GM12878 (cell line): Measurements from ENCODE around the gene SMG9. TPM values are rescaled to one million over a fixed set of nuclear protein-coding genes. Genes with fewer than 3 reads are reported as not detected.

Experiments
- ATAC-seq: fragments of 200-7000 bp; cut with Tn5 transposase; 3 replicates; pipeline ENCODE4 v1.9.1; 2020; ENCODE audit warnings: mild to moderate bottlenecking, moderate library complexity
- BruUV-seq: library from RNA; stranded (reverse); fragments of 400-500 nt; replicated peaks from 2 replicates; lab custom pipeline; 2021; lab: Mats Ljungman, UMichigan
- CTCF ChIA-PET: fragments of 300-600 bp; sonication (Branson Sonifier 250); formaldehyde crosslinking; extraction: SDS; loops from one replicate; lab custom pipeline; 2021; ENCODE audit warnings: inconsistent platforms; lab: Yijun Ruan, JAX
- POLR2A ChIA-PET: fragments of 350-600 bp; formaldehyde crosslinking; extraction: SDS; loops from one replicate; lab custom pipeline; 2021; ENCODE audit warnings: inconsistent platforms; lab: Charles Lee
- RAD21 ChIA-PET: fragments of 300-600 bp; sonication (Branson Sonifier 250); formaldehyde crosslinking; loops from one replicate; lab custom pipeline; 2023; ENCODE audit warnings: antibody characterized with exemption; ENCODE audit not compliant: unreplicated experiment; lab: Charles Lee
- SMC1A ChIA-PET: fragments of 300-600 bp; sonication (Branson Sonifier 250); formaldehyde crosslinking; loops from one replicate; lab custom pipeline; 2023; ENCODE audit not compliant: unreplicated experiment, uncharacterized antibody; lab: Charles Lee
- DNase-seq: peaks from one replicate; pipeline ENCODE4 v3.0.0-alpha.2; 2011; ENCODE audit warnings: low read depth, low spot score
- FAIRE-seq: peaks from 3 replicates; lab custom pipeline; 2011; peaks lifted over from hg19 to GRCh38; lab: Jason Lieb, UNC
- H2AFZ ChIP-seq: 2 replicates; pipeline ENCODE4 v1.6.0; 2011; ENCODE audit warnings: low read depth, low read length, control low read depth; ENCODE audit not compliant: control insufficient read depth
- H3K27ac ChIP-seq: 2 replicates; pipeline ENCODE4 v1.5.1; 2011; ENCODE audit warnings: control low read depth; ENCODE audit not compliant: control insufficient read depth, insufficient read depth
- H3K27me3 ChIP-seq, 2 experiments: replicated peaks in 1 of 2; 2 replicates each; pipeline versions ENCODE4 v1.6.0 to v1.6.1; 2011; ENCODE audit warnings: low read length in 1 of 2; ENCODE audit not compliant: control insufficient read depth in 2 of 2, insufficient read depth in 2 of 2
- H3K36me3 ChIP-seq, 2 experiments: 2 replicates each; pipeline ENCODE4 v1.5.1; 2011; ENCODE audit warnings: low read length in 1 of 2; ENCODE audit not compliant: control insufficient read depth in 2 of 2, insufficient read depth in 2 of 2
- H3K4me1 ChIP-seq: 2 replicates; pipeline ENCODE4 v1.6.1; 2011; ENCODE audit warnings: mild to moderate bottlenecking, low read length, moderate library complexity, mixed read lengths; ENCODE audit not compliant: control insufficient read depth, insufficient read depth
- H3K4me2 ChIP-seq: 2 replicates; pipeline ENCODE4 v1.6.0; 2011; ENCODE audit warnings: control low read depth; ENCODE audit not compliant: control insufficient read depth, insufficient read depth
- H3K4me3 ChIP-seq: fragments of 200-600 bp; sonication (generic); 2 replicates; pipeline ENCODE4 v1.5.1; 2016
- H3K79me2 ChIP-seq: 2 replicates; pipeline ENCODE4 v1.6.0; 2011; ENCODE audit warnings: low read length; ENCODE audit not compliant: control insufficient read depth, insufficient read depth
- H3K9ac ChIP-seq: 2 replicates; pipeline ENCODE4 v1.8.0; 2011; ENCODE audit warnings: low read length, control low read depth, mixed read lengths; ENCODE audit not compliant: control insufficient read depth, insufficient read depth
- H3K9me3 ChIP-seq: replicated peaks from 3 replicates; pipeline ENCODE4 v1.5.1; 2011; ENCODE audit warnings: mild to moderate bottlenecking, low read length; ENCODE audit not compliant: control insufficient read depth, insufficient read depth
- H4K20me1 ChIP-seq: 2 replicates; pipeline ENCODE4 v1.6.0; 2011; ENCODE audit not compliant: control insufficient read depth, insufficient read depth
- BCL3 ChIP-seq: IDR thresholded peaks from 2 replicates; pipeline ENCODE4 v1.6.1; 2011; ENCODE audit warnings: borderline replicate concordance, low read depth, mild to moderate bottlenecking, moderate library complexity, low read length; ENCODE audit not compliant: insufficient read depth, poor library complexity, severe bottlenecking
- CEBPZ ChIP-seq: fragments of 150-350 bp; IDR thresholded peaks from 2 replicates; pipeline ENCODE4 v1.6.1; 2016; ENCODE audit warnings: low read depth, low read length
- DPF2 ChIP-seq: fragments of 450-650 bp; IDR thresholded peaks from 2 replicates; pipeline ENCODE4 v1.6.1; 2017; ENCODE audit warnings: mild to moderate bottlenecking
- LARP7 ChIP-seq: fragments of 450-650 bp; IDR thresholded peaks from 2 replicates; pipeline ENCODE4 v1.6.1; 2017; ENCODE audit warnings: mild to moderate bottlenecking
- MEF2B ChIP-seq: fragments of 450-650 bp; IDR thresholded peaks from 2 replicates; pipeline ENCODE4 v1.6.1; 2018; ENCODE audit warnings: mild to moderate bottlenecking, moderate library complexity; ENCODE audit not compliant: partially characterized antibody, poor library complexity, severe bottlenecking
- MYC ChIP-seq: IDR thresholded peaks from 2 replicates; pipeline ENCODE4 v1.6.1; 2011; ENCODE audit warnings: mild to moderate bottlenecking, low read length, moderate library complexity, inconsistent platforms; ENCODE audit not compliant: insufficient read depth, insufficient replicate concordance, insufficient read length, severe bottlenecking
- PAX5 ChIP-seq: IDR thresholded peaks from 2 replicates; pipeline ENCODE4 v1.6.1; 2011; ENCODE audit warnings: low read depth, low read length, borderline replicate concordance
- PAX8 ChIP-seq: fragments of 450-650 bp; IDR thresholded peaks from 2 replicates; pipeline ENCODE4 v1.6.1; 2017; ENCODE audit warnings: mild to moderate bottlenecking, moderate library complexity
- PBX3 ChIP-seq: IDR thresholded peaks from 2 replicates; pipeline ENCODE4 v1.6.1; 2011; ENCODE audit warnings: mild to moderate bottlenecking, low read depth, low read length, moderate library complexity; ENCODE audit not compliant: insufficient replicate concordance
- REST ChIP-seq: IDR thresholded peaks from 2 replicates; pipeline ENCODE4 v1.6.1; 2012; ENCODE audit warnings: mild to moderate bottlenecking, low read depth, low read length
- RUNX3 ChIP-seq: IDR thresholded peaks from 2 replicates; pipeline ENCODE4 v1.6.1; 2012; ENCODE audit warnings: low read length, inconsistent platforms
- SIN3A ChIP-seq: IDR thresholded peaks from 2 replicates; pipeline ENCODE4 v1.6.1; 2012; ENCODE audit warnings: low read depth, low read length, improper control_type of control experiment
- TCF3 ChIP-seq: IDR thresholded peaks from 2 replicates; pipeline ENCODE4 v1.6.1; 2012; ENCODE audit warnings: low read depth, mild to moderate bottlenecking, low read length, borderline replicate concordance; ENCODE audit not compliant: insufficient read depth
- WGBS: methylation state at CpG from one replicate; pipeline ENCODE4 v1.1.6; 2016; ENCODE audit warnings: low lambda C conversion rate; ENCODE audit not compliant: insufficient replicate concordance, insufficient coverage; ENCODE audit errors: missing lambda C conversion rate; 5-methylcytosine and 5-hydroxymethylcytosine counted together
- in situ Hi-C: fragments of 300-500 bp; cut with MboI; formaldehyde crosslinking; loops from 9 replicates; pipeline ENCODE4 v1.14.3; 2018; ENCODE audit warnings: mixed read lengths
- intact Hi-C: fragments of 100-400 bp; cut with micrococcal nuclease; formaldehyde crosslinking; loops from one replicate; pipeline ENCODE4 v1.14.2; 2022; ENCODE audit not compliant: unreplicated experiment
- polyA plus RNA-seq, 11 experiments: library from polyadenylated mRNA; depleted of rRNA in 4 of 11; unstranded in 6 of 11; stranded (reverse) in 5 of 11; fragments of >200 nt; fragmentation: Nextera tagmentation in 4 of 11; fragmentation: Illumina TruSeq in 1 of 11; extraction: Ambion mirVana in 4 of 11; extraction: Trizol in 1 of 11; gene quantifications; 1 replicate in 1 of 11; 2 replicates in 10 of 11; pipeline versions ENCODE4 v1.2.1 to v1.2.3, GENCODE V29; 2011 to 2016; ENCODE audit warnings: inconsistent platforms in 2 of 11, missing spikeins in 2 of 11, low read depth in 1 of 11
- total RNA-seq, 4 experiments: library from RNA; depleted of rRNA in 3 of 4; stranded (reverse); fragments of >200 nt in 3 of 4; fragmentation: Illumina TruSeq in 1 of 4; extraction: Trizol in 1 of 4; gene quantifications; 2 replicates each; pipeline versions ENCODE4 v1.2.1 to v1.2.3, GENCODE V29; 2013 to 2021

Gene SMG9
- total and polyA plus RNA-seq, 10 of the 15 experiments (the other 5 are each of a cell fraction or from before 2014, with no cell fraction given): 0.69 to 52.2 (median 28.1) TPM

GRCh38 chr19:43782311-43782660 lies 27.5 kb upstream of the SMG9 start:
- Histone ChIP-seq H3K79me2 (peaks cover 40% of the 10 kb centered on the region), H3K36me3 (no peaks in the 10 kb centered on the region), H3K4me3 (peak overlapping the region; percentile 35; the same call in 1 of the 2 replicates), H3K4me2 (peak overlapping the region; percentile 83), H4K20me1 (no peaks in the 10 kb centered on the region), H2AFZ (no peak overlapping the region), H3K9me3 (no peaks in the 10 kb centered on the region), H3K9ac (no peak overlapping the region), H3K4me1 (peaks cover 57% of the 10 kb centered on the region), H3K27ac (no peak overlapping the region), H3K27me3 (no peaks in the 10 kb centered on the region)
- no peak for DNase-seq
- ChIA-PET RAD21 (interaction anchor here (7.1 to 7.4 kb wide), 3 partner anchors 17 to 113 kb away, joined by 86 to 148 read pairs (median 117); partner anchors contain the start of genes PLAUR and SMG9), CTCF (interaction anchor here (1.1 to 9.2 kb wide), 3 partner anchors 21 to 198 kb away, joined by 3 to 324 read pairs (median 144); partner anchors contain the start of gene SMG9), SMC1A (interaction anchor here (1.1 to 8.3 kb wide), 3 partner anchors 22 to 129 kb away, joined by 3 to 325 read pairs (median 69); partner anchors contain the start of gene SMG9), POLR2A (interaction anchor here (8.0 to 8.4 kb wide), 2 partner anchors 22 to 35 kb away, joined by 79 to 389 read pairs; partner anchors contain the start of gene SMG9)
- ATAC-seq: no peak
- 28% methylated on average over 8 of the region's 8 CpGs for WGBS
- in situ Hi-C loops (no loop called here), intact Hi-C loops (loop anchor here (10.0 kb wide), 1 partner anchor 337 kb away; no protein-coding TSS in a partner anchor)
- FAIRE-seq: no peak
- no TSS peak for BruUV-seq
- TF ChIP-seq TCF3 (peak; percentile 61; the same call in 1 of the 2 replicates), DPF2 (no peak), LARP7 (no peak), MYC (no peak), BCL3 (peak; percentile 43), SIN3A (no peak), REST (no peak), MEF2B (no peak), PAX5 (no peak), RUNX3 (peak; percentile 78), PAX8 (no peak), CEBPZ (no peak), PBX3 (peak; percentile 37)
